DND-41 (cell line): ENCODE data around the gene CDK3.

Experiments used
- EZH2 ChIP-seq: IDR thresholded peaks from 3 replicates; pipeline ENCODE4 v1.6.1; 2012; ENCODE audit warnings: borderline replicate concordance, low read depth, mild to moderate bottlenecking, moderate library complexity, low read length, inconsistent platforms; ENCODE audit not compliant: severe bottlenecking
- TF ChIP-seq, protein P1 (sequence below): IDR thresholded peaks from 2 replicates; pipeline ENCODE4 v1.5.1; 2012; ENCODE audit warnings: borderline replicate concordance, low read length, moderate library complexity, mild to moderate bottlenecking; ENCODE audit not compliant: poor library complexity, severe bottlenecking; ENCODE audit errors: extremely low read depth

DNA sequence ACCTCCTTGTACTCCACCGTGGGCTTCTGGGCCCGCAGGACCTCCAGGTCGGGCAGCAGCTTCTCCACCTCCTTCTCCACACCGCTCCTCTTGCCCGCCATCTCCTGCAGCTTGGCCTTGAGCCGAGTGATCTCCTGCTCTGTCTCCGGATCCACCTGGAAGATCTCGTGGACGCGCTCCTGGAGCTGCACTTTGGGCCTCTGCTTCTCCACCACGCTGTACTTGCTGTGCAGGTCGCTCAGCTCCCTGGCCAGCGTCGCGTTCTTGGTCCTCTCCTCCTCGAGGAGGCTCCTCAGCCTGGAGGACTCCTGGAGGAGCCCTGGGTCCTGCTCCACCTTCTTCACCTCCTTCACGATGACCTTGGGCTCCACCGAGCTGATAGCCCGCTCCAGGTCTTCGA lies 8.8 kb downstream of the CDK3 start:
- TF ChIP-seq, protein P1, sequence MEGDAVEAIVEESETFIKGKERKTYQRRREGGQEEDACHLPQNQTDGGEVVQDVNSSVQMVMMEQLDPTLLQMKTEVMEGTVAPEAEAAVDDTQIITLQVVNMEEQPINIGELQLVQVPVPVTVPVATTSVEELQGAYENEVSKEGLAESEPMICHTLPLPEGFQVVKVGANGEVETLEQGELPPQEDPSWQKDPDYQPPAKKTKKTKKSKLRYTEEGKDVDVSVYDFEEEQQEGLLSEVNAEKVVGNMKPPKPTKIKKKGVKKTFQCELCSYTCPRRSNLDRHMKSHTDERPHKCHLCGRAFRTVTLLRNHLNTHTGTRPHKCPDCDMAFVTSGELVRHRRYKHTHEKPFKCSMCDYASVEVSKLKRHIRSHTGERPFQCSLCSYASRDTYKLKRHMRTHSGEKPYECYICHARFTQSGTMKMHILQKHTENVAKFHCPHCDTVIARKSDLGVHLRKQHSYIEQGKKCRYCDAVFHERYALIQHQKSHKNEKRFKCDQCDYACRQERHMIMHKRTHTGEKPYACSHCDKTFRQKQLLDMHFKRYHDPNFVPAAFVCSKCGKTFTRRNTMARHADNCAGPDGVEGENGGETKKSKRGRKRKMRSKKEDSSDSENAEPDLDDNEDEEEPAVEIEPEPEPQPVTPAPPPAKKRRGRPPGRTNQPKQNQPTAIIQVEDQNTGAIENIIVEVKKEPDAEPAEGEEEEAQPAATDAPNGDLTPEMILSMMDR = no peak
- TF ChIP-seq EZH2 = no peak
